Neural cell (in vitro differentiated cells): ENCODE data around the gene IRX6. TPM values are rescaled to one million over a fixed set of nuclear protein-coding genes. Genes with fewer than 3 reads are reported as not detected.

Source experiments
- H2AFZ ChIP-seq: fragments of 200-600, 300-800 bp; sonication (generic), shearing (Covaris generic); 2 replicates; pipeline ENCODE4 v1.6.0; 2014; ENCODE audit warnings: low read depth, mild to moderate bottlenecking, antibody characterized with exemption, low read length, moderate library complexity
- H3F3A ChIP-seq: fragments of 200-600 bp; shearing (Covaris generic); 2 replicates; pipeline ENCODE4 v1.6.1; 2016; ENCODE audit warnings: mild to moderate bottlenecking, moderate library complexity, mixed read lengths, antibody characterized with exemption, low read length; ENCODE audit not compliant: insufficient read depth, poor library complexity, severe bottlenecking
- H3K27ac ChIP-seq: fragments of 200-600, 300-800 bp; sonication (generic), shearing (Covaris generic); 2 replicates; pipeline ENCODE4 v1.5.1; 2014; ENCODE audit warnings: mild to moderate bottlenecking, low read length, moderate library complexity
- H3K27me3 ChIP-seq: fragments of 300-800, 200-600 bp; sonication (generic), shearing (Covaris generic); 2 replicates; pipeline ENCODE4 v1.6.0; 2014; ENCODE audit warnings: mild to moderate bottlenecking, low read depth, low read length, moderate library complexity; ENCODE audit not compliant: insufficient read depth
- H3K36me3 ChIP-seq: fragments of 300-800, 200-600 bp; sonication (generic), shearing (Covaris generic); 2 replicates; pipeline ENCODE4 v1.5.1; 2014; ENCODE audit warnings: mild to moderate bottlenecking, antibody characterized with exemption, low read length, moderate library complexity; ENCODE audit not compliant: insufficient read depth
- H3K4me2 ChIP-seq: fragments of 300-800, 200-600 bp; sonication (generic), shearing (Covaris generic); 2 replicates; pipeline ENCODE4 v1.6.0; 2014; ENCODE audit warnings: mild to moderate bottlenecking, low read length
- H3K4me3 ChIP-seq: fragments of 300-800, 200-600 bp; sonication (generic), shearing (Covaris generic); 2 replicates; pipeline ENCODE4 v1.5.1; 2014; ENCODE audit warnings: mild to moderate bottlenecking, low read length, moderate library complexity
- H3K79me2 ChIP-seq: fragments of 200-600 bp; shearing (Covaris generic); replicated peaks from 2 replicates; pipeline ENCODE4 v1.6.0; 2014; ENCODE audit warnings: mild to moderate bottlenecking, low read length, moderate library complexity; ENCODE audit not compliant: insufficient read depth
- H3K9ac ChIP-seq: fragments of 300-800, 200-600 bp; sonication (generic), shearing (Covaris generic); 2 replicates; pipeline ENCODE4 v1.6.1; 2016; ENCODE audit warnings: mild to moderate bottlenecking, low read length, mixed read lengths
- H3K9me2 ChIP-seq: fragments of 200-600 bp; shearing (Covaris generic); 2 replicates; pipeline ENCODE4 v1.6.1; 2016; ENCODE audit warnings: mild to moderate bottlenecking, low read length, mixed read lengths; ENCODE audit not compliant: insufficient read depth
- H3K9me3 ChIP-seq: fragments of 200-600, 300-800 bp; sonication (generic), shearing (Covaris generic); 2 replicates; pipeline ENCODE4 v1.6.1; 2016; ENCODE audit warnings: mild to moderate bottlenecking, mixed run types, low read length, moderate library complexity, mixed read lengths
- H4K20me1 ChIP-seq: fragments of 200-600 bp; shearing (Covaris generic); 2 replicates; pipeline ENCODE4 v1.6.1; 2016; ENCODE audit warnings: mild to moderate bottlenecking, mixed run types; ENCODE audit not compliant: insufficient read depth
- CTCF ChIP-seq: fragments of 450-650 bp; IDR thresholded peaks from 2 replicates; pipeline ENCODE4 v1.5.1; 2014; ENCODE audit warnings: antibody characterized with exemption, mild to moderate bottlenecking, moderate library complexity; ENCODE audit not compliant: poor library complexity, severe bottlenecking
- EP300 ChIP-seq: fragments of 450-650 bp; conservative IDR thresholded peaks from 2 replicates; pipeline ENCODE4 v1.6.1; 2014; ENCODE audit warnings: antibody characterized with exemption, mild to moderate bottlenecking, moderate library complexity; ENCODE audit not compliant: poor library complexity, severe bottlenecking
- EZH2 ChIP-seq: fragments of 200-600, 300-800 bp; shearing (Covaris generic), sonication (generic); IDR thresholded peaks from 2 replicates; pipeline ENCODE4 v1.6.1; 2014; ENCODE audit warnings: antibody characterized with exemption, low read length, borderline replicate concordance, mild to moderate bottlenecking; ENCODE audit not compliant: insufficient read depth, poor library complexity, severe bottlenecking
- MXI1 ChIP-seq: fragments of 450-650 bp; conservative IDR thresholded peaks from 2 replicates; pipeline ENCODE4 v1.6.1; 2014; ENCODE audit warnings: antibody characterized with exemption, mild to moderate bottlenecking; ENCODE audit not compliant: poor library complexity, severe bottlenecking
- POLR2AphosphoS5 ChIP-seq: IDR thresholded peaks from 2 replicates; pipeline ENCODE4 v1.6.1; 2012
- RAD21 ChIP-seq: fragments of 450-650 bp; conservative IDR thresholded peaks from 2 replicates; pipeline ENCODE4 v1.6.1; 2014; ENCODE audit warnings: antibody characterized with exemption, mild to moderate bottlenecking, moderate library complexity
- REST ChIP-seq: IDR thresholded peaks from 2 replicates; pipeline ENCODE4 v1.6.1; 2012; ENCODE audit warnings: borderline replicate concordance
- SMC3 ChIP-seq: fragments of 450-650 bp; conservative IDR thresholded peaks from 2 replicates; pipeline ENCODE4 v1.6.1; 2014; ENCODE audit warnings: antibody characterized with exemption, mild to moderate bottlenecking, moderate library complexity; ENCODE audit not compliant: poor library complexity
- TAF1 ChIP-seq: IDR thresholded peaks from 2 replicates; pipeline ENCODE4 v1.6.1; 2012; ENCODE audit warnings: low read depth
- polyA plus RNA-seq: library from polyadenylated mRNA; depleted of rRNA; stranded (reverse); fragments of >200 nt; gene quantifications from 2 replicates; pipeline ENCODE4 v1.2.3, GENCODE V29; 2014

Gene IRX6
- polyA plus RNA-seq, 1 donor from 2014 or later = not detected

GRCh38 chr16:55283812-55284717 is 39.9 kb upstream of the IRX6 start:
- H4K20me1 ChIP-seq = no peaks in the 10 kb centered on the region
- TF ChIP-seq POLR2AphosphoS5 (no peak), RAD21 (no peak), MXI1 (no peak), EP300 (no peak), EZH2 (no peak), CTCF (no peak), SMC3 (no peak), REST (no peak), TAF1 (no peak)
- H3K4me3 ChIP-seq = no peak overlapping the region
- no peaks in the 10 kb centered on the region for H3K36me3 ChIP-seq
- H3F3A ChIP-seq = no peaks in the 10 kb centered on the region
- no peak overlapping the region for H3K27ac ChIP-seq
- no peak overlapping the region for H3K4me2 ChIP-seq
- H3K9ac ChIP-seq = no peak overlapping the region
- no peak overlapping the region for H2AFZ ChIP-seq
- H3K27me3 ChIP-seq = no peaks in the 10 kb centered on the region
- H3K79me2 ChIP-seq = no peaks in the 10 kb centered on the region
- H3K9me3 ChIP-seq = peaks cover 3% of the 10 kb centered on the region
- H3K9me2 ChIP-seq = no peaks in the 10 kb centered on the region

- no peak for TF ChIP-seq CTCF
- no peak for TF ChIP-seq EP300
- no peak for TF ChIP-seq SMC3
- no peak for TF ChIP-seq EZH2
- no peak for TF ChIP-seq REST
- no peak for TF ChIP-seq MXI1
- no peak for TF ChIP-seq POLR2AphosphoS5
- no peak for TF ChIP-seq TAF1
- no peak for TF ChIP-seq RAD21
- Histone ChIP-seq H3K27ac (no peak overlapping the region), H3K9me2 (no peaks in the 10 kb centered on the region), H3F3A (no peaks in the 10 kb centered on the region), H3K9ac (no peak overlapping the region), H3K4me3 (no peak overlapping the region), H3K4me2 (no peak overlapping the region), H3K9me3 (peaks cover 3% of the 10 kb centered on the region), H3K79me2 (no peaks in the 10 kb centered on the region), H3K36me3 (no peaks in the 10 kb centered on the region), H2AFZ (no peak overlapping the region), H4K20me1 (no peaks in the 10 kb centered on the region), H3K27me3 (no peaks in the 10 kb centered on the region)
Observed at GRCh38 chr16:55284718-55285099, 39.3 kb upstream of the IRX6 start.
